NCI-H146 treated with DMSO at 0.1 percent for 48 hours (cell line): Measurements from ENCODE around the gene LFNG.

Experiments used
- DNase-seq: peaks from one replicate; lab custom pipeline; 2025; ENCODE audit not compliant: unreplicated experiment; lab: John Stamatoyannopoulos, UW

Gene LFNG

GRCh38 chr7:2516194-2516555, 3.4 kb upstream of the LFNG start:
- DNase-seq: no peak

GRCh38 chr7:2517026-2517425, 2.5 kb upstream of the LFNG start:
- DNase-seq: no peak

GRCh38 chr7:2517678-2518507, 1.7 kb upstream of the LFNG start:
- DNase-seq: no peak

GRCh38 chr7:2518737-2519118, 846 bp upstream of the LFNG start:
- no peak for DNase-seq

GRCh38 chr7:2520131-2520760, 672 bp downstream of the LFNG start:
- DNase-seq: no peak

- DNase-seq: no peak
Observed at GRCh38 chr7:2520761-2521290, 1.3 kb downstream of the LFNG start.

- no peak for DNase-seq
Observed at GRCh38 chr7:2521341-2521745, 1.8 kb downstream of the LFNG start.

GRCh38 chr7:2521952-2522591, 2.5 kb downstream of the LFNG start:
- DNase-seq: no peak

GRCh38 chr7:2522780-2523433, 3.3 kb downstream of the LFNG start:
- no peak for DNase-seq

GRCh38 chr7:2523461-2523936, 3.9 kb downstream of the LFNG start:
- peak; percentile 60 for DNase-seq

- DNase-seq: peak; percentile 96
Observed at GRCh38 chr7:2523941-2524807, 4.6 kb downstream of the LFNG start.

GRCh38 chr7:2524808-2525657, 5.5 kb downstream of the LFNG start:
- DNase-seq: no peak

GRCh38 chr7:2525658-2526630, 6.4 kb downstream of the LFNG start:
- DNase-seq: no peak

GRCh38 chr7:2526659-2527504, 7.3 kb downstream of the LFNG start:
- no peak for DNase-seq

- peak; percentile 71 for DNase-seq
Observed at GRCh38 chr7:2527505-2528467, 8.2 kb downstream of the LFNG start.

- DNase-seq: no peak
Observed at GRCh38 chr7:2528481-2529095, 9.0 kb downstream of the LFNG start.
